Heart right ventricle (tissue), 16 donors: ENCODE data around the gene HSPA1L. TPM values are rescaled to one million over a fixed set of nuclear protein-coding genes. Genes with fewer than 3 reads are reported as not detected.
A peak's percentile ranks its signal among the peaks of the same experiment; 100 is the strongest.

Experiments
- ATAC-seq, 8 donors: fragments of 200-7000 bp; cut with Tn5 transposase; one replicate each; pipeline ENCODE4 v1.9.1; 2020; ENCODE audit warnings: mild to moderate bottlenecking in 8 of 8, moderate library complexity in 8 of 8, moderate number of reproducible peaks in 1 of 8
- DNase-seq, 2 donors: peaks; one replicate each; pipeline ENCODE4 v3.0.0-alpha.2; 2020
- H3K27ac ChIP-seq, 10 donors: fragments of 200-600 bp; sonication (generic) in 2 of 10; one replicate each; pipeline versions ENCODE4 v1.5.0 to v1.8.0; 2020 to 2022; ENCODE audit warnings: mild to moderate bottlenecking in 3 of 10
- H3K27me3 ChIP-seq, 7 donors: fragments of 200-600 bp; one replicate each; pipeline ENCODE4 v1.8.0; 2021 to 2022; ENCODE audit warnings: mild to moderate bottlenecking in 2 of 7
- H3K36me3 ChIP-seq, 9 donors: fragments of 200-600 bp; sonication (generic) in 1 of 9; one replicate each; pipeline versions ENCODE4 v1.5.0 to v1.8.0; 2020 to 2022; ENCODE audit warnings: mild to moderate bottlenecking in 2 of 9
- H3K4me1 ChIP-seq, 9 donors: fragments of 200-600 bp; sonication (generic) in 1 of 9; one replicate each; pipeline versions ENCODE4 v1.5.0 to v1.8.0; 2020 to 2022; ENCODE audit warnings: mild to moderate bottlenecking in 4 of 9
- H3K4me3 ChIP-seq, 10 donors: fragments of 200-600 bp; sonication (generic) in 2 of 10; one replicate each; pipeline versions ENCODE4 v1.5.0 to v1.8.0; 2020 to 2022; ENCODE audit warnings: mild to moderate bottlenecking in 7 of 10, moderate library complexity in 2 of 10
- H3K9me3 ChIP-seq, 11 donors: fragments of 200-600 bp in 10 of 11; sonication (generic) in 2 of 11; one replicate each; pipeline versions ENCODE4 v1.5.0 to v1.8.0; 2013 to 2022; ENCODE audit warnings: mild to moderate bottlenecking in 2 of 11, control low read depth in 1 of 11, moderate library complexity in 1 of 11
- WGBS, 2 donors: extraction: QIAGEN DNeasy Blood & Tissue Kit; methylation state at CpG; one replicate each; pipeline ENCODE4 v1.1.7; 2013; ENCODE audit warnings: inconsistent platforms in 1 of 2; 5-methylcytosine and 5-hydroxymethylcytosine counted together
- intact Hi-C, 10 donors: fragments of 100-400 bp; cut with DNase I; formaldehyde crosslinking; loops; one replicate each; pipeline versions ENCODE4 v1.11.1 to v1.14.2; 2022
- polyA plus RNA-seq, 2 donors: library from polyadenylated mRNA; stranded (reverse); fragments of 200-250 nt; gene quantifications; one replicate each; pipeline ENCODE4 v1.2.3, GENCODE V29; 2013
- total RNA-seq, 10 donors: library from RNA; stranded (reverse); fragmentation: NEBNext Ultra II Directional in 3 of 10; extraction: Animal tissue kit (Norgen Biotek cat#: 25700) in 3 of 10; gene quantifications; one replicate each; pipeline versions ENCODE4 v1.2.1 to v1.2.4, GENCODE V29; 2021 to 2023
- TF ChIP-seq, protein P1 (sequence below), 9 donors: fragments of 200-600 bp; sonication (generic) in 2 of 9; IDR thresholded peaks; one replicate each; pipeline versions ENCODE4 v1.5.0 to v1.8.0; 2021 to 2022; ENCODE audit warnings: antibody characterized with exemption in 9 of 9, mild to moderate bottlenecking in 5 of 9, moderate library complexity in 1 of 9
- donor health status: Arrhythmogenic right ventricular cardiomyopathy.
- donor health status: ischemic (EF 13 %, LVEDD 7.1; RV severe dilation, severe dysfunction).
- donor health status: healthy with polysubstance abuse.
- donor health status: DM: no; HTN: yes; CAD: no.
- donor health status: DM: no; HTN: no; CAD: no.
- donor health status: ischemic (EF 25% LVEDD 6.9; RV normal size, moderate dysfunction).
- donor health status: ischemic (EF 25% LVEDD 5.7; RV mildly dilated, moderate dysfunction).
- donor health status: healthy.
- donor health status: DM: yes; HTN: yes; CAD: no.
- donor health status: Ischemic cardiomyopathy.
- donor health status: ischemic (EF 35%, LVEDD 5.7; RV mildly dilated, moderate dysfunction).
- donor health status: nonischemic (EF 11% LVEDD 7.7; RV severe dilation, severe dysfunction).
- donor health status: DM: yes; HTN: yes; CAD: no.
- donor health status: PGD.
- donor health status: ischemic (EF 29% LVEDD 5.4; RV normal size, mild dysfunction).
- donor health status: nonischemic (EF 23%, LVEDD 6.1; RV moderate dilation, normal function).

The HSPA1L gene
- total and polyA plus RNA-seq, 12 donors = 0.80 to 2.9 (median 1.8) TPM

DNA sequence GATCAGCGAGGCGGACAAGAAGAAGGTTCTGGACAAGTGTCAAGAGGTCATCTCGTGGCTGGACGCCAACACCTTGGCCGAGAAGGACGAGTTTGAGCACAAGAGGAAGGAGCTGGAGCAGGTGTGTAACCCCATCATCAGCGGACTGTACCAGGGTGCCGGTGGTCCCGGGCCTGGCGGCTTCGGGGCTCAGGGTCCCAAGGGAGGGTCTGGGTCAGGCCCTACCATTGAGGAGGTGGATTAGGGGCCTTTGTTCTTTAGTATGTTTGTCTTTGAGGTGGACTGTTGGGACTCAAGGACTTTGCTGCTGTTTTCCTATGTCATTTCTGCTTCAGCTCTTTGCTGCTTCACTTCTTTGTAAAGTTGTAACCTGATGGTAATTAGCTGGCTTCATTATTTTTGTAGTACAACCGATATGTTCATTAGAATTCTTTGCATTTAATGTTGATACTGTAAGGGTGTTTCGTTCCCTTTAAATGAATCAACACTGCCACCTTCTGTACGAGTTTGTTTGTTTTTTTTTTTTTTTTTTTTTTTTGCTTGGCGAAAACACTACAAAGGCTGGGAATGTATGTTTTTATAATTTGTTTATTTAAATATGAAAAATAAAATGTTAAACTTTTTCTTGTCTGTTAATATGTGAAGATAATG is 14.7 kb upstream of the HSPA1L start:
- DNase-seq (no peak), ATAC-seq (no peak)
- TF ChIP-seq, protein P1, sequence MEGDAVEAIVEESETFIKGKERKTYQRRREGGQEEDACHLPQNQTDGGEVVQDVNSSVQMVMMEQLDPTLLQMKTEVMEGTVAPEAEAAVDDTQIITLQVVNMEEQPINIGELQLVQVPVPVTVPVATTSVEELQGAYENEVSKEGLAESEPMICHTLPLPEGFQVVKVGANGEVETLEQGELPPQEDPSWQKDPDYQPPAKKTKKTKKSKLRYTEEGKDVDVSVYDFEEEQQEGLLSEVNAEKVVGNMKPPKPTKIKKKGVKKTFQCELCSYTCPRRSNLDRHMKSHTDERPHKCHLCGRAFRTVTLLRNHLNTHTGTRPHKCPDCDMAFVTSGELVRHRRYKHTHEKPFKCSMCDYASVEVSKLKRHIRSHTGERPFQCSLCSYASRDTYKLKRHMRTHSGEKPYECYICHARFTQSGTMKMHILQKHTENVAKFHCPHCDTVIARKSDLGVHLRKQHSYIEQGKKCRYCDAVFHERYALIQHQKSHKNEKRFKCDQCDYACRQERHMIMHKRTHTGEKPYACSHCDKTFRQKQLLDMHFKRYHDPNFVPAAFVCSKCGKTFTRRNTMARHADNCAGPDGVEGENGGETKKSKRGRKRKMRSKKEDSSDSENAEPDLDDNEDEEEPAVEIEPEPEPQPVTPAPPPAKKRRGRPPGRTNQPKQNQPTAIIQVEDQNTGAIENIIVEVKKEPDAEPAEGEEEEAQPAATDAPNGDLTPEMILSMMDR (IDR thresholded peaks at IDR 0.05) = peak in 8 of 9 donors; percentile 26 to 70 (median 54)
- Histone ChIP-seq H3K9me3 (no peaks in the 10 kb centered on the region), H3K4me3 (peak overlapping the region; percentile 46 to 77 (median 68)), H3K36me3 (no peaks in the 10 kb centered on the region), H3K27me3 (no peaks in the 10 kb centered on the region), H3K4me1 (peaks cover 10 to 52% (median 36%) of the 10 kb centered on the region in 9 donors), H3K27ac (peak overlapping the region in 9 of 10 donors; percentile 4 to 98 (median 69))
- 0 to 1% methylated on average over 12 to 15 of the region's 15 CpGs for WGBS, 2 donors
- intact Hi-C loops = loop anchor here (1.0 to 10.0 kb wide), 14 partner anchors 32 to 285 kb away; partner anchors contain the start of genes LY6G5C (in 6 of the 10), CLIC1 (in 4 of the 10), ATP6V1G2 (in 3 of the 10) and DDAH2 (in 3 of the 10)

DNA sequence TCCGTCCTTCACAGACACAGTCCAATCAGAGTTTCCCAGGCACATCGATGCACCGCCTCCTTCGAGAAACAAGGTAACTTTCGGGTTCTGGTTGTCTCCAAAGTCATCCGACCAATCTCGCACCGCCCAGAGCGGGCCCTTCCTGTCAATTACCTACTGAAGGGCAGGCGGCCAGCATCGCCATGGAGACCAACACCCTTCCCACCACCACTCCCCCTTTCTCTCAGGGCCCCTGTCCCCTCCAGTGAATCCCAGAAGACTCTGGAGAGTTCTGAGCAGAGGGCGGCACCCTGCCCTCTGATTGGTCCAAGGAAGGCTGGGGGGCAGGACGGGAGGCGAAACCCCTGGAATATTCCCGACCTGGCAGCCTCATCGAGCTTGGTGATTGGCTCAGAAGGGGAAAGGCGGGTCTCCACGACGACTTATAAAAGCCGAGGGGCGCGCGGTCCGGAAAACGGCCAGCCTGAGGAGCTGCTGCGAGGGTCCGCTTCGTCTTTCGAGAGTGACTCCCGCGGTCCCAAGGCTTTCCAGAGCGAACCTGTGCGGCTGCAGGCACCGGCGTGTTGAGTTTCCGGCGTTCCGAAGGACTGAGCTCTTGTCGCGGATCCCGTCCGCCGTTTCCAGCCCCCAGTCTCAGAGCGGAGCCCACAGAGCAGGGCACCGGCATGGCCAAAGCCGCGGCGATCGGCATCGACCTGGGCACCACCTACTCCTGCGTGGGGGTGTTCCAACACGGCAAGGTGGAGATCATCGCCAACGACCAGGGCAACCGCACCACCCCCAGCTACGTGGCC is 12.4 kb upstream of the HSPA1L start, which contains the start of gene HSPA1B:
TSS of gene HSPA1B (plus strand) at position 453 of the 794 bp plus-strand sequence. CDS start at position 666, 213 bp downstream.
- Histone ChIP-seq H3K27ac (peak within 1 kb of the TSS; percentile 85 to 99 (median 96)), H3K4me1 (peaks cover 9 to 54% (median 46%) of the 10 kb centered on the region in 9 donors), H3K27me3 (no peaks in the 10 kb centered on the region), H3K4me3 (peak within 1 kb of the TSS; percentile 42 to 78 (median 66)), H3K9me3 (no peaks in the 10 kb centered on the region), H3K36me3 (no peaks in the 10 kb centered on the region)
- DNase-seq (peak; percentile 98 to 99), ATAC-seq (peak; percentile 92 to 97 (median 94))
- WGBS, 2 donors = 0% methylated on average over 52 of the region's 56 CpGs
- intact Hi-C loops = loop anchor here in 3 of 10 donors (2.0 to 10.0 kb wide), 3 partner anchors 33 to 283 kb away; partner anchors contain the start of genes ATP6V1G2 (in 1 of the 3), CLIC1 (in 1 of the 3), DDX39B (in 1 of the 3) and NFKBIL1 (in 1 of the 3)
- TF ChIP-seq, protein P1 (IDR thresholded peaks at IDR 0.05) = no peak

DNA sequence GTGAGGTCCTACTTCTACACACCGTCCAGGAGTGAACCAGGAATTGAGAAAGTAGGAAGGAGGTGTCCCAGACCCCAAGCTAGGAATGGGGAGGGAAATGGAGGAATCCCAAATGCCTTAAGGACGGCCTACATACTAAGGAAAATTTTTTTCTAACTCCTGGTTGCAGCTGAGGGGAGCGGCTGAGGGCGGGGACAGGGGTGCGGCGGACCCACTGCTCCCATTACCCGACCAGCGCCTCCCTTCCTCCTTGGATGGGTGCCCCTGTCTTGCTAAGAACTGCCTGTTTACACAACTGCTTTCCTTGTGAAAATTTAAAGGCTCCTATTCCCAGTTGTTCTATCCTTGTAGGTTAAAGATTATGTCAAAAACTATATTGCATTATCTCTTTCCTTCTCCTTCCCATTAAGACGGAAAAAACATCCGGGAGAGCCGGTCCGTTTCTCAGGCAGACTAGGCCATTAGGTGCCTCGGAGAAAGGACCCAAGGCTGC is 11.8 kb upstream of the HSPA1L start:
- peaks cover 9 to 52% (median 42%) of the 10 kb centered on the region in 9 donors for H3K4me1 ChIP-seq
- TF ChIP-seq, protein P1 (IDR thresholded peaks at IDR 0.05) = no peak
- H3K9me3 ChIP-seq = no peaks in the 10 kb centered on the region
- intact Hi-C loops = loop anchor here in 3 of 10 donors (2.0 to 10.0 kb wide), 3 partner anchors 32 to 282 kb away; partner anchors contain the start of genes ATP6V1G2 (in 1 of the 3), CLIC1 (in 1 of the 3), DDX39B (in 1 of the 3) and NFKBIL1 (in 1 of the 3)
- 0 to 1% methylated on average over 13 of the region's 13 CpGs for WGBS, 2 donors
- no peaks in the 10 kb centered on the region for H3K27me3 ChIP-seq
- ATAC-seq (peak; percentile 30 to 61 (median 55)), DNase-seq (peak; percentile 84 to 89)
- no peaks in the 10 kb centered on the region for H3K36me3 ChIP-seq
- H3K4me3 ChIP-seq = peak overlapping the region; percentile 3 to 78 (median 66)
- H3K27ac ChIP-seq = peak overlapping the region; percentile 85 to 99 (median 96)
